Neural cell (in vitro differentiated cells): ENCODE data around the gene CKAP5. TPM values are rescaled to one million over a fixed set of nuclear protein-coding genes. Genes with fewer than 3 reads are reported as not detected.

Source experiments
- H2AFZ ChIP-seq: fragments of 200-600, 300-800 bp; sonication (generic), shearing (Covaris generic); 2 replicates; pipeline ENCODE4 v1.6.0; 2014; ENCODE audit warnings: low read depth, mild to moderate bottlenecking, antibody characterized with exemption, low read length, moderate library complexity
- H3F3A ChIP-seq: fragments of 200-600 bp; shearing (Covaris generic); 2 replicates; pipeline ENCODE4 v1.6.1; 2016; ENCODE audit warnings: mild to moderate bottlenecking, moderate library complexity, mixed read lengths, antibody characterized with exemption, low read length; ENCODE audit not compliant: insufficient read depth, poor library complexity, severe bottlenecking
- H3K27ac ChIP-seq: fragments of 200-600, 300-800 bp; sonication (generic), shearing (Covaris generic); 2 replicates; pipeline ENCODE4 v1.5.1; 2014; ENCODE audit warnings: mild to moderate bottlenecking, low read length, moderate library complexity
- H3K27me3 ChIP-seq: fragments of 300-800, 200-600 bp; sonication (generic), shearing (Covaris generic); 2 replicates; pipeline ENCODE4 v1.6.0; 2014; ENCODE audit warnings: mild to moderate bottlenecking, low read depth, low read length, moderate library complexity; ENCODE audit not compliant: insufficient read depth
- H3K36me3 ChIP-seq: fragments of 300-800, 200-600 bp; sonication (generic), shearing (Covaris generic); 2 replicates; pipeline ENCODE4 v1.5.1; 2014; ENCODE audit warnings: mild to moderate bottlenecking, antibody characterized with exemption, low read length, moderate library complexity; ENCODE audit not compliant: insufficient read depth
- H3K4me2 ChIP-seq: fragments of 300-800, 200-600 bp; sonication (generic), shearing (Covaris generic); 2 replicates; pipeline ENCODE4 v1.6.0; 2014; ENCODE audit warnings: mild to moderate bottlenecking, low read length
- H3K4me3 ChIP-seq: fragments of 300-800, 200-600 bp; sonication (generic), shearing (Covaris generic); 2 replicates; pipeline ENCODE4 v1.5.1; 2014; ENCODE audit warnings: mild to moderate bottlenecking, low read length, moderate library complexity
- H3K79me2 ChIP-seq: fragments of 200-600 bp; shearing (Covaris generic); replicated peaks from 2 replicates; pipeline ENCODE4 v1.6.0; 2014; ENCODE audit warnings: mild to moderate bottlenecking, low read length, moderate library complexity; ENCODE audit not compliant: insufficient read depth
- H3K9ac ChIP-seq: fragments of 300-800, 200-600 bp; sonication (generic), shearing (Covaris generic); 2 replicates; pipeline ENCODE4 v1.6.1; 2016; ENCODE audit warnings: mild to moderate bottlenecking, low read length, mixed read lengths
- H3K9me2 ChIP-seq: fragments of 200-600 bp; shearing (Covaris generic); 2 replicates; pipeline ENCODE4 v1.6.1; 2016; ENCODE audit warnings: mild to moderate bottlenecking, low read length, mixed read lengths; ENCODE audit not compliant: insufficient read depth
- H3K9me3 ChIP-seq: fragments of 200-600, 300-800 bp; sonication (generic), shearing (Covaris generic); 2 replicates; pipeline ENCODE4 v1.6.1; 2016; ENCODE audit warnings: mild to moderate bottlenecking, mixed run types, low read length, moderate library complexity, mixed read lengths
- H4K20me1 ChIP-seq: fragments of 200-600 bp; shearing (Covaris generic); 2 replicates; pipeline ENCODE4 v1.6.1; 2016; ENCODE audit warnings: mild to moderate bottlenecking, mixed run types; ENCODE audit not compliant: insufficient read depth
- CTCF ChIP-seq: fragments of 450-650 bp; IDR thresholded peaks from 2 replicates; pipeline ENCODE4 v1.5.1; 2014; ENCODE audit warnings: antibody characterized with exemption, mild to moderate bottlenecking, moderate library complexity; ENCODE audit not compliant: poor library complexity, severe bottlenecking
- EP300 ChIP-seq: fragments of 450-650 bp; conservative IDR thresholded peaks from 2 replicates; pipeline ENCODE4 v1.6.1; 2014; ENCODE audit warnings: antibody characterized with exemption, mild to moderate bottlenecking, moderate library complexity; ENCODE audit not compliant: poor library complexity, severe bottlenecking
- EZH2 ChIP-seq: fragments of 200-600, 300-800 bp; shearing (Covaris generic), sonication (generic); IDR thresholded peaks from 2 replicates; pipeline ENCODE4 v1.6.1; 2014; ENCODE audit warnings: antibody characterized with exemption, low read length, borderline replicate concordance, mild to moderate bottlenecking; ENCODE audit not compliant: insufficient read depth, poor library complexity, severe bottlenecking
- MXI1 ChIP-seq: fragments of 450-650 bp; conservative IDR thresholded peaks from 2 replicates; pipeline ENCODE4 v1.6.1; 2014; ENCODE audit warnings: antibody characterized with exemption, mild to moderate bottlenecking; ENCODE audit not compliant: poor library complexity, severe bottlenecking
- POLR2AphosphoS5 ChIP-seq: IDR thresholded peaks from 2 replicates; pipeline ENCODE4 v1.6.1; 2012
- RAD21 ChIP-seq: fragments of 450-650 bp; conservative IDR thresholded peaks from 2 replicates; pipeline ENCODE4 v1.6.1; 2014; ENCODE audit warnings: antibody characterized with exemption, mild to moderate bottlenecking, moderate library complexity
- REST ChIP-seq: IDR thresholded peaks from 2 replicates; pipeline ENCODE4 v1.6.1; 2012; ENCODE audit warnings: borderline replicate concordance
- SMC3 ChIP-seq: fragments of 450-650 bp; conservative IDR thresholded peaks from 2 replicates; pipeline ENCODE4 v1.6.1; 2014; ENCODE audit warnings: antibody characterized with exemption, mild to moderate bottlenecking, moderate library complexity; ENCODE audit not compliant: poor library complexity
- TAF1 ChIP-seq: IDR thresholded peaks from 2 replicates; pipeline ENCODE4 v1.6.1; 2012; ENCODE audit warnings: low read depth
- polyA plus RNA-seq: library from polyadenylated mRNA; depleted of rRNA; stranded (reverse); fragments of >200 nt; gene quantifications from 2 replicates; pipeline ENCODE4 v1.2.3, GENCODE V29; 2014

CKAP5 gene
- polyA plus RNA-seq, 1 donor from 2014 or later: 90.3 TPM

- Histone ChIP-seq H3K9me3 (no peaks in the 10 kb centered on the region), H3F3A (no peaks in the 10 kb centered on the region), H3K9me2 (no peaks in the 10 kb centered on the region), H3K27me3 (no peaks in the 10 kb centered on the region), H3K79me2 (no peaks in the 10 kb centered on the region), H3K4me3 (no peak overlapping the region), H3K36me3 (no peaks in the 10 kb centered on the region), H4K20me1 (no peaks in the 10 kb centered on the region), H2AFZ (no peak overlapping the region), H3K27ac (no peak overlapping the region), H3K4me2 (no peak overlapping the region), H3K9ac (no peak overlapping the region)
- TF ChIP-seq CTCF (no peak), TAF1 (no peak), RAD21 (no peak), POLR2AphosphoS5 (no peak), SMC3 (no peak), EZH2 (no peak), REST (no peak), EP300 (no peak), MXI1 (no peak)
These were observed 108.4 kb downstream of the CKAP5 start for GRCh38 chr11:46737699-46738098.

GRCh38 chr11:46736615-46737014, 109.5 kb downstream of the CKAP5 start:
- H4K20me1 ChIP-seq: no peaks in the 10 kb centered on the region
- no peaks in the 10 kb centered on the region for H3K27me3 ChIP-seq
- no peaks in the 10 kb centered on the region for H3K9me3 ChIP-seq
- no peaks in the 10 kb centered on the region for H3K36me3 ChIP-seq
- no peaks in the 10 kb centered on the region for H3K9me2 ChIP-seq
- no peak overlapping the region for H3K9ac ChIP-seq
- no peak overlapping the region for H3K27ac ChIP-seq
- H3K4me3 ChIP-seq: no peak overlapping the region
- H3F3A ChIP-seq: no peaks in the 10 kb centered on the region
- H3K4me2 ChIP-seq: no peak overlapping the region
- no peak overlapping the region for H2AFZ ChIP-seq
- H3K79me2 ChIP-seq: no peaks in the 10 kb centered on the region
- TF ChIP-seq POLR2AphosphoS5: no peak
- TF ChIP-seq EP300: no peak
- no peak for TF ChIP-seq EZH2
- TF ChIP-seq MXI1: no peak
- TF ChIP-seq TAF1: no peak
- no peak for TF ChIP-seq CTCF
- TF ChIP-seq RAD21: no peak
- TF ChIP-seq REST: no peak
- no peak for TF ChIP-seq SMC3
